HCT116 (cell line): Measurements from ENCODE around the gene MGAT4A. TPM values are rescaled to one million over a fixed set of nuclear protein-coding genes. Genes with fewer than 3 reads are reported as not detected.

ENCODE experiments used
- ATAC-seq: fragments of 200-7000 bp; cut with Tn5 transposase; 2 replicates; pipeline ENCODE4 v1.9.1; 2020; ENCODE audit warnings: mild to moderate bottlenecking, moderate library complexity
- BruUV-seq: library from RNA; stranded (reverse); fragments of 400-500 nt; replicated peaks from 2 replicates; lab custom pipeline; 2021; lab: Mats Ljungman, UMichigan
- CTCF ChIA-PET: fragments of 300-600 bp; sonication (Branson Sonifier 250); formaldehyde crosslinking; loops from one replicate; lab custom pipeline; 2021; ENCODE audit warnings: antibody characterized with exemption; lab: Charles Lee
- POLR2A ChIA-PET: fragments of 300-600, 350-600 bp; sonication (Branson Sonifier 250); formaldehyde crosslinking; loops from one replicate; lab custom pipeline; 2021; ENCODE audit warnings: antibody characterized with exemption; lab: Charles Lee
- RAD21 ChIA-PET, 2 experiments: fragments of 300-600 bp; sonication (Branson Sonifier 250); formaldehyde crosslinking; loops; one replicate each; lab custom pipeline; 2023; ENCODE audit warnings: low total read pairs in 2 of 2; ENCODE audit not compliant: uncharacterized antibody in 2 of 2, unreplicated experiment in 2 of 2, low non-redundant PET in 1 of 2; lab: Charles Lee
- DNase-seq: peaks from one replicate; pipeline ENCODE4 v3.0.0-alpha.2; 2010; ENCODE audit warnings: low read depth, low spot score
- H2AFZ ChIP-seq: fragments of 200-600 bp; shearing (Covaris generic), sonication (generic); 2 replicates; pipeline ENCODE4 v1.6.1; 2017; ENCODE audit warnings: low read depth, mixed run types, mixed read lengths, antibody characterized with exemption, low read length; ENCODE audit not compliant: poor library complexity, severe bottlenecking
- H3K27ac ChIP-seq: 2 replicates; pipeline ENCODE4 v1.5.1; 2012; ENCODE audit warnings: low read depth, low read length
- H3K27me3 ChIP-seq: fragments of 200-600 bp; sonication (generic); 2 replicates; pipeline ENCODE4 v1.6.1; 2016; ENCODE audit warnings: mixed run types, low read length, mixed read lengths; ENCODE audit not compliant: insufficient read depth
- H3K36me3 ChIP-seq, 2 experiments: fragments of 200-500 bp in 1 of 2; fragments of 200-600 bp in 1 of 2; sonication (Bioruptor generic) in 1 of 2; sonication (generic) in 1 of 2; 2 replicates each; pipeline versions ENCODE4 v1.5.1 to v1.6.1; 2014 to 2016; ENCODE audit warnings: low read length in 2 of 2, inconsistent platforms in 1 of 2, mixed read lengths in 1 of 2, mixed run types in 1 of 2; ENCODE audit not compliant: insufficient read depth in 2 of 2, control insufficient read depth in 1 of 2
- H3K4me1 ChIP-seq, 2 experiments: fragments of 200-600 bp in 1 of 2; sonication (generic) in 1 of 2; 2 replicates each; pipeline versions ENCODE4 v1.5.1 to v1.6.1; 2012 to 2017; ENCODE audit warnings: low read length in 2 of 2, inconsistent platforms in 1 of 2, mild to moderate bottlenecking in 1 of 2, mixed read lengths in 1 of 2, mixed run types in 1 of 2, moderate library complexity in 1 of 2; ENCODE audit not compliant: insufficient read depth in 2 of 2, control insufficient read depth in 1 of 2
- H3K4me2 ChIP-seq: fragments of 200-600 bp; sonication (generic); 2 replicates; pipeline ENCODE4 v1.6.1; 2017; ENCODE audit warnings: mixed run types, low read length, mixed read lengths
- H3K4me3 ChIP-seq, 2 experiments: fragments of 200-600 bp in 1 of 2; sonication (generic) in 1 of 2; replicated peaks in 1 of 2; 2 replicates each; pipeline ENCODE4 v1.5.1; 2011 to 2016; ENCODE audit warnings: low read length in 2 of 2, control low read depth in 1 of 2, low read depth in 1 of 2, mild to moderate bottlenecking in 1 of 2, mixed read lengths in 1 of 2, mixed run types in 1 of 2
- H3K79me2 ChIP-seq: fragments of 200-600 bp; sonication (generic); 2 replicates; pipeline ENCODE4 v1.6.1; 2017; ENCODE audit warnings: mild to moderate bottlenecking, mixed run types, low read length, moderate library complexity, mixed read lengths; ENCODE audit not compliant: insufficient read depth
- H3K9ac ChIP-seq: fragments of 200-600 bp; sonication (generic); 2 replicates; pipeline ENCODE4 v1.6.1; 2016; ENCODE audit warnings: low read length, mixed read lengths
- H3K9me2 ChIP-seq: fragments of 200-600 bp; sonication (generic), shearing (Covaris generic); 2 replicates; pipeline ENCODE4 v1.6.1; 2017; ENCODE audit warnings: mixed run types, mild to moderate bottlenecking, moderate library complexity; ENCODE audit not compliant: insufficient read depth
- H3K9me3 ChIP-seq, 2 experiments: fragments of 200-500 bp in 1 of 2; fragments of 200-600 bp in 1 of 2; sonication (Bioruptor generic) in 1 of 2; sonication (generic) in 1 of 2; 2 replicates each; pipeline ENCODE4 v1.6.1; 2014 to 2017; ENCODE audit warnings: low read length in 2 of 2, mixed read lengths in 2 of 2, inconsistent platforms in 1 of 2, low read depth in 1 of 2, mild to moderate bottlenecking in 1 of 2, mixed run types in 1 of 2, moderate library complexity in 1 of 2; ENCODE audit not compliant: control insufficient read depth in 1 of 2, insufficient read depth in 1 of 2
- H4K20me1 ChIP-seq: fragments of 200-600 bp; sonication (generic), shearing (Covaris generic); 2 replicates; pipeline ENCODE4 v1.6.1; 2017; ENCODE audit warnings: mixed run types, mild to moderate bottlenecking, moderate library complexity; ENCODE audit not compliant: insufficient read depth
- CBX3 ChIP-seq: IDR thresholded peaks from 2 replicates; pipeline ENCODE4 v1.6.1; 2012; ENCODE audit warnings: low read depth
- CEBPB ChIP-seq: IDR thresholded peaks from 2 replicates; pipeline ENCODE4 v1.6.1; 2012; ENCODE audit warnings: low read depth
- EGR1 ChIP-seq: IDR thresholded peaks from 2 replicates; pipeline ENCODE4 v1.6.1; 2012; ENCODE audit warnings: low read depth
- ELF1 ChIP-seq: IDR thresholded peaks from 2 replicates; pipeline ENCODE4 v1.6.1; 2012; ENCODE audit warnings: low read depth, borderline replicate concordance
- EZH2 ChIP-seq: fragments of 200-600 bp; sonication (generic); IDR thresholded peaks from 2 replicates; pipeline ENCODE4 v1.6.1; 2017; ENCODE audit warnings: antibody characterized with exemption, mixed run types
- POLR2AphosphoS5 ChIP-seq: IDR thresholded peaks from 2 replicates; pipeline ENCODE4 v1.6.1; 2011; ENCODE audit warnings: mild to moderate bottlenecking, low read depth, low read length, moderate library complexity
- RAD21 ChIP-seq: IDR thresholded peaks from 2 replicates; pipeline ENCODE4 v1.6.1; 2012; ENCODE audit warnings: low read depth, mild to moderate bottlenecking
- SIN3A ChIP-seq: IDR thresholded peaks from 2 replicates; pipeline ENCODE4 v1.6.1; 2012; ENCODE audit warnings: low read depth
- SP1 ChIP-seq: IDR thresholded peaks from 2 replicates; pipeline ENCODE4 v1.6.1; 2012; ENCODE audit warnings: low read depth
- ZFX ChIP-seq: fragments of 450-650 bp; IDR thresholded peaks from 2 replicates; pipeline ENCODE4 v1.6.1; 2017
- intact Hi-C: fragments of 100-400 bp; cut with micrococcal nuclease; formaldehyde crosslinking; loops from 2 replicates; pipeline ENCODE4 v1.10.0; 2022
- total RNA-seq: library from RNA; stranded (reverse); gene quantifications from one replicate; pipeline ENCODE4 v1.2.1, GENCODE V29; 2021; ENCODE audit not compliant: unreplicated experiment
- TF ChIP-seq, protein P1 (sequence below): IDR thresholded peaks from 2 replicates; pipeline ENCODE4 v1.6.1; 2012; ENCODE audit warnings: low read depth
- TF ChIP-seq, protein P2 (sequence below): IDR thresholded peaks from 2 replicates; pipeline ENCODE4 v1.6.1; 2011; ENCODE audit warnings: mild to moderate bottlenecking, low read length, moderate library complexity; ENCODE audit not compliant: insufficient replicate concordance; ENCODE audit errors: extremely low read depth
- TF ChIP-seq, protein P3 (sequence below): IDR thresholded peaks from 2 replicates; pipeline ENCODE4 v1.6.1; 2012
- TF ChIP-seq, protein P4 (sequence below): IDR thresholded peaks from 2 replicates; pipeline ENCODE4 v1.6.1; 2012

Gene MGAT4A
- total RNA-seq, 1 experiment from 2014 or later = 10.2 TPM

DNA sequence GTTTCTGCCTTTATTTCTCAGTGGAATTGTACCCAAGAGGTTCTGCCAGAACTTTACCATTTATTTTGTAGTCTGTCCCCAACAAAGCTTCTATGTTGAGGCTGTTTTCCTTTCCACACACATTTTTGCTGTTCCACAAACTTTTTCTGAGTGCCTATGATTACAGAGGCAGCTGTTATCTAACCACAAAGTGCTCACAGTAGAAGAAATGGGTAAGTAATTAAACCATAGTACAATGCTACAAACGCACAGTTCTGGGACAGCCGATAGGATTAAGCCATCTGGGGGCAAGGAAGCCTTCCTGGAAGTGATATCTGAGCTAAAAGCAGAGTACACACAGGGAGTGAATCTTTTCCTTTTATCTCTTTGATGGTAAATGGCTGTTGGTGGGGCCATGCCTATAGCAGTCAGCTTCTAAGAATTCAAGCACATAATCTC lies 3.9 kb upstream of the MGAT4A start:
- H3K9me2 ChIP-seq = no peaks in the 10 kb centered on the region
- no peaks in the 10 kb centered on the region for H4K20me1 ChIP-seq
- no peak overlapping the region for H3K4me3 ChIP-seq
- CTCF ChIA-PET = no interaction called here
- H3K36me3 ChIP-seq = no peaks in the 10 kb centered on the region
- H3K79me2 ChIP-seq = no peaks in the 10 kb centered on the region
- H3K9ac ChIP-seq = no peak overlapping the region
- POLR2A ChIA-PET = no interaction called here
- ATAC-seq = no peak
- no peaks in the 10 kb centered on the region for H3K9me3 ChIP-seq
- H3K4me1 ChIP-seq = peaks cover 0 to 11% of the 10 kb centered on the region in 2 experiments; a peak in 1 of 4 replicates
- intact Hi-C loops = no loop called here
- RAD21 ChIA-PET = no interaction called here
- DNase-seq = no peak
- no TSS peak for BruUV-seq
- H3K4me2 ChIP-seq = no peak overlapping the region
- no peaks in the 10 kb centered on the region for H3K27me3 ChIP-seq
- TF ChIP-seq, protein P1, sequence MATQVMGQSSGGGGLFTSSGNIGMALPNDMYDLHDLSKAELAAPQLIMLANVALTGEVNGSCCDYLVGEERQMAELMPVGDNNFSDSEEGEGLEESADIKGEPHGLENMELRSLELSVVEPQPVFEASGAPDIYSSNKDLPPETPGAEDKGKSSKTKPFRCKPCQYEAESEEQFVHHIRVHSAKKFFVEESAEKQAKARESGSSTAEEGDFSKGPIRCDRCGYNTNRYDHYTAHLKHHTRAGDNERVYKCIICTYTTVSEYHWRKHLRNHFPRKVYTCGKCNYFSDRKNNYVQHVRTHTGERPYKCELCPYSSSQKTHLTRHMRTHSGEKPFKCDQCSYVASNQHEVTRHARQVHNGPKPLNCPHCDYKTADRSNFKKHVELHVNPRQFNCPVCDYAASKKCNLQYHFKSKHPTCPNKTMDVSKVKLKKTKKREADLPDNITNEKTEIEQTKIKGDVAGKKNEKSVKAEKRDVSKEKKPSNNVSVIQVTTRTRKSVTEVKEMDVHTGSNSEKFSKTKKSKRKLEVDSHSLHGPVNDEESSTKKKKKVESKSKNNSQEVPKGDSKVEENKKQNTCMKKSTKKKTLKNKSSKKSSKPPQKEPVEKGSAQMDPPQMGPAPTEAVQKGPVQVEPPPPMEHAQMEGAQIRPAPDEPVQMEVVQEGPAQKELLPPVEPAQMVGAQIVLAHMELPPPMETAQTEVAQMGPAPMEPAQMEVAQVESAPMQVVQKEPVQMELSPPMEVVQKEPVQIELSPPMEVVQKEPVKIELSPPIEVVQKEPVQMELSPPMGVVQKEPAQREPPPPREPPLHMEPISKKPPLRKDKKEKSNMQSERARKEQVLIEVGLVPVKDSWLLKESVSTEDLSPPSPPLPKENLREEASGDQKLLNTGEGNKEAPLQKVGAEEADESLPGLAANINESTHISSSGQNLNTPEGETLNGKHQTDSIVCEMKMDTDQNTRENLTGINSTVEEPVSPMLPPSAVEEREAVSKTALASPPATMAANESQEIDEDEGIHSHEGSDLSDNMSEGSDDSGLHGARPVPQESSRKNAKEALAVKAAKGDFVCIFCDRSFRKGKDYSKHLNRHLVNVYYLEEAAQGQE = no peak
- TF ChIP-seq EZH2 (no peak), EGR1 (no peak), ELF1 (no peak), SP1 (no peak), ZFX (no peak), CEBPB (no peak), CBX3 (no peak), POLR2AphosphoS5 (no peak), RAD21 (no peak), SIN3A (no peak)
- TF ChIP-seq, protein P2, sequence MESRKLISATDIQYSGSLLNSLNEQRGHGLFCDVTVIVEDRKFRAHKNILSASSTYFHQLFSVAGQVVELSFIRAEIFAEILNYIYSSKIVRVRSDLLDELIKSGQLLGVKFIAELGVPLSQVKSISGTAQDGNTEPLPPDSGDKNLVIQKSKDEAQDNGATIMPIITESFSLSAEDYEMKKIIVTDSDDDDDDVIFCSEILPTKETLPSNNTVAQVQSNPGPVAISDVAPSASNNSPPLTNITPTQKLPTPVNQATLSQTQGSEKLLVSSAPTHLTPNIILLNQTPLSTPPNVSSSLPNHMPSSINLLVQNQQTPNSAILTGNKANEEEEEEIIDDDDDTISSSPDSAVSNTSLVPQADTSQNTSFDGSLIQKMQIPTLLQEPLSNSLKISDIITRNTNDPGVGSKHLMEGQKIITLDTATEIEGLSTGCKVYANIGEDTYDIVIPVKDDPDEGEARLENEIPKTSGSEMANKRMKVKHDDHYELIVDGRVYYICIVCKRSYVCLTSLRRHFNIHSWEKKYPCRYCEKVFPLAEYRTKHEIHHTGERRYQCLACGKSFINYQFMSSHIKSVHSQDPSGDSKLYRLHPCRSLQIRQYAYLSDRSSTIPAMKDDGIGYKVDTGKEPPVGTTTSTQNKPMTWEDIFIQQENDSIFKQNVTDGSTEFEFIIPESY = no peak
- TF ChIP-seq, protein P3, sequence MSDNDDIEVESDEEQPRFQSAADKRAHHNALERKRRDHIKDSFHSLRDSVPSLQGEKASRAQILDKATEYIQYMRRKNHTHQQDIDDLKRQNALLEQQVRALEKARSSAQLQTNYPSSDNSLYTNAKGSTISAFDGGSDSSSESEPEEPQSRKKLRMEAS = no peak
- TF ChIP-seq, protein P4, sequence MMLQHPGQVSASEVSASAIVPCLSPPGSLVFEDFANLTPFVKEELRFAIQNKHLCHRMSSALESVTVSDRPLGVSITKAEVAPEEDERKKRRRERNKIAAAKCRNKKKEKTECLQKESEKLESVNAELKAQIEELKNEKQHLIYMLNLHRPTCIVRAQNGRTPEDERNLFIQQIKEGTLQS = no peak
- no peak overlapping the region for H2AFZ ChIP-seq
- no peak overlapping the region for H3K27ac ChIP-seq
